ENCODE measurements around the gene CS. TPM values are rescaled to one million over a fixed set of nuclear protein-coding genes. Genes with fewer than 3 reads are reported as not detected.

The CS gene
- total and polyA plus RNA-seq, 2 of the 4 experiments (the other 2 are of a cell fraction), result 139 to 146 TPM

- TF ChIP-seq POLR2A (IDR thresholded peaks at IDR 0.05; ENCODE audit: low read depth, low read length) (no peak), CHD1 (IDR thresholded peaks at IDR 0.05; ENCODE audit: low read depth, low read length) (no peak), RAD21 (IDR thresholded peaks at IDR 0.05; ENCODE audit: low read length) (peak; percentile 34)
Measured at GRCh38 chr12:56258068-56258819, 41.9 kb downstream of the CS start, which contains the start of gene ANKRD52 (continued).

DNA sequence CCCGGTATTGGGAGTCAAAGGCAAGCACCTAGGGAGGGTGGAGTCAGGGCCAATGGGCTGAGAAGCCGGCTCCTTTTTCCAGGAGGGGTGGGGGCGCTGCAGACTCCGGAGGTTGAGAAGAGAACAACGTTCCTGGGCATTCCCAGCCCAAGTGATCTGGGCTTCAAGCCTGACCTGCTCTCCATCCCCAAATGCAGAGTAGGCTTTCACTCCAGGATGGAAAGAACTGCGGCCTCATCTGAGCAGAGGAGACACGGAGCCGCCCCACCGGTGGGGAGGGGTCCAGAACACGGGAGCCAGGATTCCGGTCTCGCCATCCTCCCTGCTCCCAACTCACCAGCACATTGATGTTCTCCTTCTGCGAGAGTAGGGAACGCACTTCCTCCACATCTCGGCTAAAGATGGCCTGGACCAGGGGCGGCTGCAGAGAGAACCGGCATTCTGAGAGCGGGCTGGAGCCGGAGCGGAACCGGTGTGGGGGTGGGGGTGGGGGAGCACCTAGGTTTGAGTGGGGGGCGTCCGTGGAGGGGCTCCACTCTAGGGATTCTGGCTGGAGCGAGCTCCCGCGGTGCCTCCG, 42.6 kb downstream of the CS start:
- H2BK15ac ChIP-seq (ENCODE audit: low read depth, low read length), result no peak overlapping the region
- H3K4me3 ChIP-seq (ENCODE audit: insufficient read depth, low read depth, low read length), result peak overlapping the region; percentile 94
- peak overlapping the region; percentile 81 to 94 for H4K8ac ChIP-seq (ENCODE audit: low read depth in 2 of 2, low read length in 2 of 2)
- peak overlapping the region; percentile 33; the same call in 1 of the 2 replicates for H4K5ac ChIP-seq (ENCODE audit: low read depth, low read length)
- ChIA-PET CTCF (interaction anchor here (0.7 kb wide), 1 partner anchor 8 kb away, joined by 3 read pairs; no protein-coding TSS in a partner anchor), POLR2A (ENCODE audit: unreplicated experiment) (no interaction called here)
- H2BK20ac ChIP-seq (ENCODE audit: low read depth, low read length), result no peak overlapping the region
- H3K23ac ChIP-seq (ENCODE audit: low read depth, low read length), result peak overlapping the region; percentile 94
- in situ Hi-C loops (cut with MboI; ENCODE audit: low sequenced_read_pairs), result no loop called here
- no peak overlapping the region for H2BK120ac ChIP-seq (ENCODE audit: low read depth, low read length)
- TF ChIP-seq MAZ (IDR thresholded peaks at IDR 0.05; ENCODE audit: borderline replicate concordance, low read depth, low read length) (0 out of 2 replicates have a peak, but pooled peaks have one; percentile 18), MXI1 (IDR thresholded peaks at IDR 0.05; ENCODE audit: borderline replicate concordance, low read depth, low read length) (no peak), ELK1 (IDR thresholded peaks at IDR 0.05; ENCODE audit: borderline replicate concordance, low read depth, low read length) (no peak), SMC3 (IDR thresholded peaks at IDR 0.05; ENCODE audit: low read depth, low read length) (no peak), USF2 (IDR thresholded peaks at IDR 0.05; ENCODE audit: low read depth, low read length) (no peak), RCOR1 (IDR thresholded peaks at IDR 0.05; ENCODE audit: insufficient replicate concordance, low read length) (no peak)
- peak overlapping the region; percentile 89 for H2AK5ac ChIP-seq (ENCODE audit: low read depth, low read length)
- H3K4me1 ChIP-seq (ENCODE audit: control insufficient read depth, insufficient read depth, low read length), result peaks cover 22% of the 10 kb centered on the region
- H3K56ac ChIP-seq (ENCODE audit: extremely low read depth, insufficient read depth, low read length), result peak overlapping the region; percentile 79
- TSS peak; percentile 34 for BruUV-seq (replicated peaks)
- peaks cover 41% of the 10 kb centered on the region for H3K36me3 ChIP-seq (ENCODE audit: control insufficient read depth, insufficient read depth, low read length)
- peak overlapping the region; percentile 85 for H3K4ac ChIP-seq (ENCODE audit: low read depth, low read length)
- H3K9ac ChIP-seq (ENCODE audit: low read depth, low read length), result peak overlapping the region; percentile 96
- H2BK5ac ChIP-seq (ENCODE audit: low read depth, low read length, poor library complexity, severe bottlenecking), result peak overlapping the region; percentile 85
- H2AFZ ChIP-seq (replicated peaks; ENCODE audit: low read length, poor library complexity), result peak overlapping the region; percentile 93
- H3K79me1 ChIP-seq (ENCODE audit: low read depth in 1 of 2, low read length in 2 of 2), result peaks cover 35 to 52% of the 10 kb centered on the region in 2 experiments
- H3K14ac ChIP-seq (replicated peaks; ENCODE audit: low read depth, low read length), result peak overlapping the region; percentile 89
- dilution Hi-C loops (cut with HindIII; ENCODE audit: low sequenced_read_pairs, unreplicated experiment), result no loop called here
- peak overlapping the region; percentile 18 for H3K18ac ChIP-seq (ENCODE audit: low read depth, low read length)
- 0% methylated on average over 11 of the region's 27 CpGs; no CpG with 5 or more reads in 1 of the 2 experiments for WGBS, 2 experiments (ENCODE audit: extremely low coverage in 2 of 2, insufficient read length in 1 of 2)
- DNase-seq (peak; percentile 11), ATAC-seq (ENCODE audit: low read depth) (peak; percentile 19)
- H3K9me3 ChIP-seq (ENCODE audit: control insufficient read depth, insufficient read depth, low read length), result no peaks in the 10 kb centered on the region
- peak overlapping the region; percentile 75 for H4K91ac ChIP-seq (ENCODE audit: insufficient read depth, low read depth, low read length)
- peak overlapping the region; percentile 97 for H2AK9ac ChIP-seq (replicated peaks; ENCODE audit: low read depth, low read length, poor library complexity)
- peak overlapping the region; percentile 92 for H3K27ac ChIP-seq (ENCODE audit: insufficient read depth, low read length)
- peaks cover 42% of the 10 kb centered on the region for H4K20me1 ChIP-seq (ENCODE audit: insufficient read depth, low read length)
- peak overlapping the region; percentile 92 for H3K4me2 ChIP-seq (ENCODE audit: low read depth, low read length)
- intact Hi-C loops (cut with micrococcal nuclease), result loop anchor here (2.0 kb wide), 2 partner anchors 139 to 207 kb away; partner anchors contain the start of gene ZC3H10
- H3K27me3 ChIP-seq (ENCODE audit: control insufficient read depth, insufficient read depth, low read length), result no peaks in the 10 kb centered on the region
- H3K9me1 ChIP-seq (ENCODE audit: insufficient read depth, low read length), result peaks cover 28% of the 10 kb centered on the region
